Fibroblast of skin of right quadriceps (primary cell): Measurements from ENCODE around the gene SMC6.

ENCODE experiments used
- DNase-seq: peaks from one replicate; pipeline ENCODE4 v3.0.0-alpha.2; 2013

Gene SMC6

GRCh38 chr2:17615147-17615546 is 138.5 kb downstream of the SMC6 start:
- DNase-seq, result no peak

DNA sequence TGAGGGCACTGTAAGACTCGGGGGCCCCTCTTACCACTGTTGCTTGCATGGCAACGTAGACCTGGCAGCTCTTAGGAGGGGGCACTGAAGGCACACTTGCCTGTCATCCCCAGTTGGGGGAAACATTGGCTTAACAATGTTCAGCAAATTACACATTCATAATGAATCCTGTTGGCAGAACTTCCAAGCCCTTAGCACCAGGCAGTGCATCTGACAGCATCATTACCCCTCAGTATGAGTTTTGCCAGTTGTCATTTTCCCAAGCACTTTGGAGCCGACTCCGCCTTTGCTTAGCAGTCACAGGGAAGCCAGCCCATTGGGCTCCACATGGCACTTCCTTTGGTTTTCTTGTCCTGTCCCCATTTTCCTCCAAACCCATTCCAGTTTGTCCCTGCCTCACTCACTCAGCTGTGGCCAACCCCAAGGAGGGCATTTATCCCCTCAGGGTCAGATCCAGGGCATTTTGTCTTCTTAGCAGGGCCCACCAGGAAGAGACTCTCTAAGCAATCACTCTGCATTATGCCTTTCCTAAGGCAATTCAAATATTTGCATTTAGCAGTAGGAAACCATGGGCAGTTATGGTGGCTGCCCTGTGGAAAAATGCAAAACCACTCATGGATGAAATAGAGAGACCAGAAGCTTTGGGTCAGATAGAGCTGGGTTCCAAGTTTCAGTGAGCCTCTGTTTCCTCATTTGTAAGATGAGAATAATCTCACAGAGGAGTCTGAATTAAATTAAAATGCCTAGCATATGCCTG is 139.3 kb downstream of the SMC6 start:
- no peak for DNase-seq
